Panc1 (cell line): ENCODE data around the gene DYNLRB1. TPM values are rescaled to one million over a fixed set of nuclear protein-coding genes. Genes with fewer than 3 reads are reported as not detected.

Experiments
- ATAC-seq: fragments of 200-7000 bp; cut with Tn5 transposase; 2 replicates; pipeline ENCODE4 v1.9.1; 2020; ENCODE audit warnings: mild to moderate bottlenecking, moderate library complexity
- BruUV-seq: library from RNA; stranded (reverse); fragments of 400-500 nt; replicated peaks from 2 replicates; lab custom pipeline; 2021; lab: Mats Ljungman, UMichigan
- CTCF ChIA-PET: fragments of 300-600 bp; sonication (Branson Sonifier 250); formaldehyde crosslinking; loops from one replicate; lab custom pipeline; 2022; ENCODE audit warnings: antibody characterized with exemption; lab: Charles Lee
- POLR2A ChIA-PET: fragments of 300-600 bp; sonication (Branson Sonifier 250); formaldehyde crosslinking; loops from one replicate; lab custom pipeline; 2022; ENCODE audit warnings: antibody characterized with exemption; lab: Charles Lee
- DNase-seq: peaks from one replicate; pipeline ENCODE4 v3.0.0-alpha.2; 2010; ENCODE audit warnings: low read depth, low spot score
- H3K27ac ChIP-seq: 2 replicates; pipeline ENCODE4 v1.5.1; 2011; ENCODE audit warnings: mild to moderate bottlenecking, low read length, inconsistent platforms
- H3K27me3 ChIP-seq: fragments of 200-500 bp; sonication (Bioruptor generic); 2 replicates; pipeline ENCODE4 v1.6.0; 2014; ENCODE audit warnings: low read length, inconsistent platforms; ENCODE audit not compliant: control insufficient read depth, insufficient read depth
- H3K36me3 ChIP-seq: fragments of 200-500 bp; sonication (Bioruptor generic); 2 replicates; pipeline ENCODE4 v1.5.1; 2014; ENCODE audit warnings: inconsistent platforms, mild to moderate bottlenecking, low read length, moderate library complexity; ENCODE audit not compliant: control insufficient read depth, insufficient read depth
- H3K4me1 ChIP-seq: 2 replicates; pipeline ENCODE4 v1.5.1; 2011; ENCODE audit warnings: inconsistent platforms, mild to moderate bottlenecking, low read length, moderate library complexity; ENCODE audit not compliant: control insufficient read depth, insufficient read depth
- H3K4me3 ChIP-seq, 2 experiments: 2 replicates each; pipeline ENCODE4 v1.5.1; 2011 to 2012; ENCODE audit warnings: low read depth in 2 of 2, low read length in 2 of 2, mild to moderate bottlenecking in 2 of 2, inconsistent platforms in 1 of 2, moderate library complexity in 1 of 2
- H3K9me3 ChIP-seq: fragments of 200-500 bp; sonication (Bioruptor generic); 2 replicates; pipeline ENCODE4 v1.5.1; 2014; ENCODE audit warnings: low read depth, mild to moderate bottlenecking, inconsistent platforms, low read length, moderate library complexity; ENCODE audit not compliant: control insufficient read depth, insufficient read depth
- CTCF ChIP-seq: fragments of 450-650 bp; IDR thresholded peaks from 2 replicates; pipeline ENCODE4 v1.5.1; 2017; ENCODE audit warnings: mild to moderate bottlenecking
- POLR2AphosphoS5 ChIP-seq: IDR thresholded peaks from 2 replicates; pipeline ENCODE4 v1.6.1; 2012; ENCODE audit warnings: mild to moderate bottlenecking, low read depth, low read length, moderate library complexity
- SIN3A ChIP-seq: IDR thresholded peaks from 2 replicates; pipeline ENCODE4 v1.6.1; 2012; ENCODE audit warnings: low read depth, mild to moderate bottlenecking, low read length, moderate library complexity, borderline replicate concordance; ENCODE audit not compliant: insufficient read depth
- TCF7L2 ChIP-seq: IDR thresholded peaks from 2 replicates; pipeline ENCODE4 v1.6.1; 2011; ENCODE audit warnings: mild to moderate bottlenecking, low read depth, low read length, inconsistent platforms
- in situ Hi-C: cut with HindIII; loops from 2 replicates; pipeline ENCODE4 v1.10.0; 2016; ENCODE audit warnings: low sequenced_read_pairs, low pct_unique_long_range_greater_than_20kb
- intact Hi-C: fragments of 100-400 bp; cut with micrococcal nuclease; formaldehyde crosslinking; loops from one replicate; pipeline ENCODE4 v1.10.0; 2022; ENCODE audit not compliant: unreplicated experiment
- total RNA-seq: library from RNA; stranded (reverse); gene quantifications from one replicate; pipeline ENCODE4 v1.2.1, GENCODE V29; 2021; ENCODE audit not compliant: unreplicated experiment
- TF ChIP-seq, protein P1 (sequence below), 2 experiments: IDR thresholded peaks; 2 replicates each; pipeline ENCODE4 v1.6.1; 2011 to 2012; ENCODE audit warnings: low read depth in 2 of 2, control low read depth in 1 of 2, low read length in 1 of 2, mild to moderate bottlenecking in 1 of 2, moderate library complexity in 1 of 2; ENCODE audit not compliant: insufficient read depth in 1 of 2

The DYNLRB1 gene
- total RNA-seq, 1 experiment from 2014 or later: 155 TPM

GRCh38 chr20:34573541-34574300, 57.5 kb downstream of the DYNLRB1 start:
- Histone ChIP-seq H3K27me3 (no peaks in the 10 kb centered on the region), H3K27ac (no peak overlapping the region), H3K4me1 (no peaks in the 10 kb centered on the region), H3K4me3 (no peak overlapping the region), H3K9me3 (no peaks in the 10 kb centered on the region), H3K36me3 (no peaks in the 10 kb centered on the region; the same call in 1 of the 2 replicates)
- CTCF ChIA-PET: interaction anchor here (0.8 kb wide), 1 partner anchor 12 kb away, joined by 3 read pairs; no protein-coding TSS in a partner anchor
- BruUV-seq: no TSS peak
- TF ChIP-seq, protein P1, sequence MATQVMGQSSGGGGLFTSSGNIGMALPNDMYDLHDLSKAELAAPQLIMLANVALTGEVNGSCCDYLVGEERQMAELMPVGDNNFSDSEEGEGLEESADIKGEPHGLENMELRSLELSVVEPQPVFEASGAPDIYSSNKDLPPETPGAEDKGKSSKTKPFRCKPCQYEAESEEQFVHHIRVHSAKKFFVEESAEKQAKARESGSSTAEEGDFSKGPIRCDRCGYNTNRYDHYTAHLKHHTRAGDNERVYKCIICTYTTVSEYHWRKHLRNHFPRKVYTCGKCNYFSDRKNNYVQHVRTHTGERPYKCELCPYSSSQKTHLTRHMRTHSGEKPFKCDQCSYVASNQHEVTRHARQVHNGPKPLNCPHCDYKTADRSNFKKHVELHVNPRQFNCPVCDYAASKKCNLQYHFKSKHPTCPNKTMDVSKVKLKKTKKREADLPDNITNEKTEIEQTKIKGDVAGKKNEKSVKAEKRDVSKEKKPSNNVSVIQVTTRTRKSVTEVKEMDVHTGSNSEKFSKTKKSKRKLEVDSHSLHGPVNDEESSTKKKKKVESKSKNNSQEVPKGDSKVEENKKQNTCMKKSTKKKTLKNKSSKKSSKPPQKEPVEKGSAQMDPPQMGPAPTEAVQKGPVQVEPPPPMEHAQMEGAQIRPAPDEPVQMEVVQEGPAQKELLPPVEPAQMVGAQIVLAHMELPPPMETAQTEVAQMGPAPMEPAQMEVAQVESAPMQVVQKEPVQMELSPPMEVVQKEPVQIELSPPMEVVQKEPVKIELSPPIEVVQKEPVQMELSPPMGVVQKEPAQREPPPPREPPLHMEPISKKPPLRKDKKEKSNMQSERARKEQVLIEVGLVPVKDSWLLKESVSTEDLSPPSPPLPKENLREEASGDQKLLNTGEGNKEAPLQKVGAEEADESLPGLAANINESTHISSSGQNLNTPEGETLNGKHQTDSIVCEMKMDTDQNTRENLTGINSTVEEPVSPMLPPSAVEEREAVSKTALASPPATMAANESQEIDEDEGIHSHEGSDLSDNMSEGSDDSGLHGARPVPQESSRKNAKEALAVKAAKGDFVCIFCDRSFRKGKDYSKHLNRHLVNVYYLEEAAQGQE (IDR thresholded peaks at IDR 0.05; ENCODE audit: insufficient read depth in 1 of 2, low read depth in 2 of 2, low read length in 1 of 2): no peak
- TF ChIP-seq POLR2AphosphoS5 (no peak), CTCF (no peak), SIN3A (no peak), TCF7L2 (no peak)
- in situ Hi-C loops: no loop called here
- no peak for ATAC-seq
- POLR2A ChIA-PET: no interaction called here
- intact Hi-C loops: no loop called here
- DNase-seq: no peak

GRCh38 chr20:34574426-34574825, 58.2 kb downstream of the DYNLRB1 start:
- BruUV-seq: no TSS peak
- DNase-seq (no peak), ATAC-seq (no peak)
- Histone ChIP-seq H3K27ac (no peak overlapping the region), H3K4me1 (no peaks in the 10 kb centered on the region), H3K27me3 (no peaks in the 10 kb centered on the region), H3K4me3 (no peak overlapping the region), H3K9me3 (no peaks in the 10 kb centered on the region), H3K36me3 (no peaks in the 10 kb centered on the region; the same call in 1 of the 2 replicates)
- TF ChIP-seq SIN3A: no peak
- in situ Hi-C loops (no loop called here), intact Hi-C loops (no loop called here)
- ChIA-PET POLR2A (no interaction called here), CTCF (no interaction called here)

DNA sequence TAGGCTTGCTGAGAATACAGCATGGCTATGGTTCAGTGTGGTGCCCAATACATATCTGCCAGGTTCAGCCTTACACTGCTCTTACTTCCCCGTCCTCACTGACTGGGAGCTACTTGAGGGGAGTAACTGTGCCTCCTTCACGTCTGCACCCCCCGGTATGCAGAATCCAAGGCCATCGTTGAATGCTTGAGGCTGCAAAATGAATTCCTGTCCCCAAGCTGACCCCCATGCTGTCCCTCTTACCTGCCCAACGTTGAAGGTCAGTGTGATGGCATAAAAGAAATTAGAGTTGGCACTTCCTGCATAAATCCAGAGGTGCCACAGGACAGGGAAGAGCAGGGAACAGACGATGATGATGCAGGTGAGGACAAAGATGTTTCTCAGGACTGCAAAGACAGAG, 58.6 kb downstream of the DYNLRB1 start:
- POLR2A ChIA-PET: no interaction called here
- H3K27me3 ChIP-seq: no peaks in the 10 kb centered on the region
- no peak for TF ChIP-seq POLR2AphosphoS5
- no peak for TF ChIP-seq SIN3A
- TF ChIP-seq, protein P1 (IDR thresholded peaks at IDR 0.05; ENCODE audit: insufficient read depth in 1 of 2, low read depth in 2 of 2, low read length in 1 of 2): no peak
- DNase-seq (no peak), ATAC-seq (no peak)
- no peaks in the 10 kb centered on the region; the same call in none of the 2 replicates for H3K36me3 ChIP-seq
- no TSS peak for BruUV-seq
- CTCF ChIA-PET: no interaction called here
- no peak overlapping the region for H3K27ac ChIP-seq
- in situ Hi-C loops (no loop called here), intact Hi-C loops (no loop called here)
- H3K9me3 ChIP-seq: no peaks in the 10 kb centered on the region
- no peaks in the 10 kb centered on the region for H3K4me1 ChIP-seq
- no peak overlapping the region for H3K4me3 ChIP-seq
